T-helper 2 cell treated with Interferon-gamma antibody and Interleukin-4, amounts not matched to agents 100 ng/mL and 5 ng/mL, for 36 hours (primary cell): ENCODE measurements around the gene LMF1. TPM values are rescaled to one million over a fixed set of nuclear protein-coding genes. Genes with fewer than 3 reads are reported as not detected.

ENCODE experiments used
- intact Hi-C: fragments of 100-400 bp; cut with micrococcal nuclease; formaldehyde crosslinking; loops from one replicate; pipeline ENCODE4 v1.15.1; 2023
- total RNA-seq: library from RNA; stranded (reverse); gene quantifications from 2 replicates; pipeline ENCODE4 v1.2.3, GENCODE V29; 2022

The LMF1 gene
- total RNA-seq: 19.4 and 21.9 TPM in 2 replicates

- intact Hi-C loops: no loop called here
These were observed at the start of gene LMF1 for GRCh38 chr16:970766-971581. Gene LMF1 (minus strand): TSS chr16:970984. CDS start chr16:970980, 4 bp downstream.

DNA sequence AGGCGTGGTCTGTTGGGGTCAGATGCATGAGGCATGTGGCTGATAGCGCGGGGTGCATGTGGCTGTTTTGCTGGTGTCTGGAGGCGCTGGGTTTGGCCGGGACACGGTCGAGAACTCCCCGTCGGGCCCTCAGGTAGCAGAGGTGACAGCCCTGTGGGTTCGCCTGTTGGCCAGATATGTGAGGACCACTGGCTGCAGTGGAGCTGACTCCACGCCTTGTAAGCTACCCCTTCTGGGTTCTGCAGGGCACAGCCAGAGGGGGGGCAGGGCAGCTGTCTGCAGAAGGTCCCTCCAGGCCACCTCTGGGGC lies 49.3 kb upstream of the LMF1 start:
- intact Hi-C loops: no loop called here

- intact Hi-C loops: no loop called here
These were observed 48.7 kb upstream of the LMF1 start for GRCh38 chr16:1019231-1020090.

GRCh38 chr16:1018447-1019198 lies 47.8 kb upstream of the LMF1 start:
- intact Hi-C loops: no loop called here

GRCh38 chr16:1014771-1015495 lies 44.1 kb upstream of the LMF1 start:
- intact Hi-C loops: no loop called here

DNA sequence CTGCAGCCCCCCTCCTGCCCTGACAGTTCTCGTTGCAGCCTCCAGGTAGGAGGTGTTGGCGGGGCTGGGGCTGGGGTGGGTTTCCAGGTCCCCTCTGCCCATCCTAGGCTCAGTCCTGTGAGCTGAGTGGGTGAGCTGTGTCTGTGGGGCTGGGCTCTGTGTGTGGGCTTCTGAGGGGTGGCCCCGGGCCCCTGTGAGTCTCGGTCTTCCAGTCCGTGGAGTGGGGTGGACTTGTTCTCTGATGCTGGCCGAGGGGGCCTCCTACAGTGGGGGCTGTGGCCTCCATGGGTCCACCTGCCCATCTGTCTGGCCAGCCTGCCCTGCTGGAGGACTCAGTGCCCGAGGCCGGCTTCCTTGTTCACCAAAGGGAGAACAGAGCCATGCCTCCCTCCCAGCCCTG lies 43.4 kb upstream of the LMF1 start:
- intact Hi-C loops: no loop called here

DNA sequence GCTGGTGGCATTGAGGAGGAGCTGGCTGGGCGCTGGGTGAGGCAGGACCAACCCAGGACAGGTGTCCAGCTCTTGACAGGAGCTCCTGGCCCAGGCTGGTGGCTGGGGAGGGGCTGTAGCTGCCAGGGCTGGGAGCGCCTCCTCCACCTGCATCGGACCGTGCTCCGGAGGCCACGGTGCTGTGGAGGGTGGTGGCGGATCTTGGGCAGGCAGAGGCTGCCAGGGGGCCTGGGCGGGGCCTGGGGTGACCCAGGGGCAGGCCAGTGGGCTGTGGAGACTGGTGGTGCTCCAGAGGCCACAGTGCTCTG lies 42.8 kb upstream of the LMF1 start:
- intact Hi-C loops: no loop called here

DNA sequence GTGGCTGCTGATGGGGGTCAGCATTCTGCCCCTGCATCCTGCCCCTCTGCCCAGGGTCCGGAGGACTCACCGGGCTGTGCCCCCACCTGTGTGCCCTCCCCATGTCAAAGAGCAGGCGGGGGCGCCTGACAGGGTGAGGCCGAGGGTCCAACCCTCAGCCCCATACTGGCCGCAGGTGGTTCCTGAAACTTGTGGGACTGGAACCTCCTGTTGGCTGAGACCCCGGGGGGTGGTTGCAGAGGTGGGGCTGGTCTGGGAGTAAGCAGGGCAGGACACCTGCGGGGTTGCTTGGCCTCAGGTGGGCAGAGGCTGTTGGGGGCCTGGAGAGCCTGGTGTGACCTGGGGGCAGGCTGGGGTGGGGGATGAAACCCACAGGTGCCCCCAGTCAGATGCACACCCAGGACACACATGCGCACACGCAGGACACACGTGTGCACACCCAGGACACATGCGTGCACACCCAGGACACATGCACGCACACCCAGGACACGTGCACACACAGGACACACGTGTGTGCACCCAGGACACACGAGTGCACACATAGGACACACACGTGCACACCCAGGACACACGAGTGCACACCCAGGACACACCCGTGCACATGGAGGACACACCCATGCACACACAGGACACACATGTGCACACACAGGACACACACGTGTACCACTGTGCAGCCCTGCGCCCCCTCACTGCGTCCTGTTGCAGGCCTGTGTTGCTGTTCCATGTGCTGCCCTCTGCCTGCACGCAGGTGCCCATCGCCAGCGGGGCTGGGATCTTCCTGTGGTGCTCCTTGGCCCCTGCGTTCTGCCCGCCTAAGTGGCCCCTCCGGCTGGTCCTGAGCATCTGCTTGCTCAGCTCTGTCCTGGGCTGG lies 42.2 kb upstream of the LMF1 start:
- intact Hi-C loops: no loop called here

GRCh38 chr16:1012135-1012534 lies 41.4 kb upstream of the LMF1 start:
- intact Hi-C loops: no loop called here

GRCh38 chr16:1011316-1012082 lies 40.7 kb upstream of the LMF1 start:
- intact Hi-C loops: no loop called here

DNA sequence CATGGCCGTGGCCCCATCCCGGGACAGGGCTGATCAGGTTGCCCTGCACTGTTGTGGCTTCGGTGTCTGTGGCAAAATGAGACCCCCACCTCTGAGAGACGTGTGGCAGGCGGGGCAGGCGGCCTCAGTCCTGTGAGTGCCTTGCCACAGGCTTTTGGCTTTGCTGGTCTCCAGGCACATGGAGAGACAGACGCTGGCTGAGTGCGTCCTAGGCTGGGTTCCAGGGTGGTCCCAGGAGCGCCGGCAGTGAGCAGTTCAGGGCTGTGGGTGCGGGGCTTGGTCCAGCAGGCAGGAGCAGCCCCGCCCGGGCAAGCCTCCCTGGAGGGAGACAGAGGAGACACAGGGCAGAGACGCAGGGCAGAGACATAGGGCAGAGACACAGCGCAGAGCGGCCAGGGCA lies 40.0 kb upstream of the LMF1 start:
- intact Hi-C loops: no loop called here

DNA sequence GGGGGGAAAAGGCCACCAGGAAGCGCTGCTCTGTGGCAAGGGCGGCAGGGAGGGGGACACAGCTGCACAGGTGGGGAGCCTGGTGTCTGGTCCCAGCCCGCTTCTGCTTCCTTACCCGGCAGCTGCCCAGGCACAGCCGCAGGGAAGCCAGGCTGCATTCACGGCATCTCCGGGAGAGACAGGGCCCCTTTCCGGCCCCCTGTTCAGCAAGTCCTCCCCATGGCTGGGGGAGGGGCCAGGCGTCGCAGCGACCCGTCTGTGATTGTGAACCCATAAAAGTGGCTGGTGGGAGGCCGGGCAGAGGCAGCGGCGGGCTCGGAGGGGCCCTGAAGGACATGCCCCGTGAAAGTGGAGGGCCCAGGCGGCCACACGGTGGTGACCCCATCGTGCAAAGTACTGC lies 39.5 kb upstream of the LMF1 start:
- intact Hi-C loops: no loop called here

DNA sequence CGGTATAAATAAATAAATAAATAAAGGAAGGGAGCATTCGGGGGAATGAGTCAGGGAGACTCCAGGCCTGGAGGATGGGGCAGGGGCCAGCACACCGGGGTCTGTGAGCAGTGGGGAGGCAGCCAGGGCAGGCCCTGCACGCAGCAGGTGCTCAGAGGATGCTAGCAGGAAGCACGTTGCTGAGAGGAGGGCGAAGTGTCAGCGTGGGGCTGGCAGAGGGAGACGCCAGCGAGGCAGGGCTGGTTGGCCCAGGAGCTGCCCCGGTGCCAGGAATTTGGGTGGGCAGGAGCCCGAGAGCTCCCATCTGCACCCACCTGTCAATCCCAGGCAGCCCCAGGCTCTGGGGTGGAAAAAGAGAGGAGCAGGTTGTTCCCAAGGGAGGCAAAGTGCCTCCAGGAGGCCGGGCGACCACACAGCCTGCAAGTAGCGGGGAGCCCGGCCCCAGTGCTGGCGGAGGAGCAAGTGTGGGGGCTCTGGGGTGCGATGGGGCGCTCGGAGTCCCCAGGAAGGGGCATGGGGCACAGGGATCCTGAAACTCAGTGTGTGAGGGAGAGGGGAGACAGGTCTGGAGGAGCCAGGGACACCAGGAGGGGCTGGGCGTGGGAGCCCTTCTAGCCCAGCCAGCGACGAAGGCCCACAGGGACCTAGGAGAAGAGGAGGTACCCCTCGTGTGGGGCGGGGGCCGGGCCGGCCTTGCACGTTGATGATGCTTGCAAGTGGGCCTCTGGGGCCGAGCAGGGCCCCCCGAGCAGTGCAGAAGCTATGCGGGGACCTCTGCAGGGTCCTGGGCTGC lies 38.8 kb upstream of the LMF1 start:
- intact Hi-C loops: no loop called here

- intact Hi-C loops: no loop called here
These were observed 37.3 kb upstream of the LMF1 start for GRCh38 chr16:1008085-1008484.

DNA sequence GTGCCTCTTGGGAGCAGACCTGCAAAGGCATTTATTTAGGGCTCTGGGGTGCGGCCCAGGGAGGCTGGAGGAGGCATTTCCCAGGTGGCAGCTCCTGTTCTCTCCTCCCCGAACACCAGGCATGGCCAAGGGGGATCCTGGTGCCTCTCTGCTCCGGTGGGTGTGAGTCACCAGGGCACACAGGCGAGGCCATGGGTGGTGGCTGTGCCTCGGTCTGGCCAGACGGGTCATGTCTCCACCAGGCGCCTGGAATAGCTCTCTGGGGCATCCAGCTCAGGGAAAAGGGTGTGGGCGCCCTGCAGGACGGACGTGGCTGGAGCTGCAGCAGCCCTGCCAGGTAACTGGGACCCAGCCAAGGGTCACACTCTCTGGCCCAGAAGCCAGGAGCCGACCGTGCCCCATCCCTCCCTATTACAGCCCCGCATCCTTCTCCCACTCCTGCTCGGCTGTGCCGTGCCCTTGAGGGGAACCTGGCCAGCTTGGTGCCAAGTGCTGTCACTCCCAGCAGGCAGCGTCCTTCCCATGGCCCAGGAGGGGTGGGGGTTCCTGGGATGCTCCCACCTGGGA lies 36.6 kb upstream of the LMF1 start:
- intact Hi-C loops: no loop called here

GRCh38 chr16:1006781-1007180 lies 36.0 kb upstream of the LMF1 start:
- intact Hi-C loops: no loop called here

DNA sequence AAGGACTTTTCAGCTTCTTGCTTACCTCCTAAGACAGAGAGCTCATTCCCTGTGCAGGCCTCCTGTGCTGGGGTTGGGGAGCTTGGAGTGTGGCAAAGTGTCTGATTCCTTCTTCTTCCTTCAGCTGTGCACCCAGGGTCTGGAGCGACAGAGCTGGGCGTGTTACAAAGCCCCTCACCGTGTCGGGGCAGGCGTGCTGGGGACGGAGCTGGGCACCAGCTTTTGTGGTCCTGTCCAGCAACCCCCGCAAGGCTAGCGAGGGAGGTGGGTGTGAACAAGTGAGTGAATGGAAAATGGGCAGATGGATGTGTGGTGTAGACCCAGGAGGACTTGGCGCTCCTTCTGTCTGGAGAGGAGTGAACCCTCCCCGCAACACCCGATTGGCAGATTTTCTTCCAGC lies 34.5 kb upstream of the LMF1 start:
- intact Hi-C loops: no loop called here
